LNCaP clone FGC (cell line): ENCODE measurements around the gene CCDC80.

Experiments
- DNase-seq: peaks from one replicate; pipeline ENCODE4 v3.0.0-alpha.2; 2011; ENCODE audit warnings: low read depth
- H3K4me3 ChIP-seq: 2 replicates; pipeline ENCODE4 v1.5.1; 2011; ENCODE audit warnings: mild to moderate bottlenecking, low read depth, low read length, control low read depth
- TF ChIP-seq, protein P1 (sequence below): IDR thresholded peaks from 2 replicates; pipeline ENCODE4 v1.5.1; 2012; ENCODE audit warnings: mild to moderate bottlenecking; ENCODE audit not compliant: control insufficient read depth, insufficient read depth; ENCODE audit errors: extremely low read depth

The CCDC80 gene

DNA sequence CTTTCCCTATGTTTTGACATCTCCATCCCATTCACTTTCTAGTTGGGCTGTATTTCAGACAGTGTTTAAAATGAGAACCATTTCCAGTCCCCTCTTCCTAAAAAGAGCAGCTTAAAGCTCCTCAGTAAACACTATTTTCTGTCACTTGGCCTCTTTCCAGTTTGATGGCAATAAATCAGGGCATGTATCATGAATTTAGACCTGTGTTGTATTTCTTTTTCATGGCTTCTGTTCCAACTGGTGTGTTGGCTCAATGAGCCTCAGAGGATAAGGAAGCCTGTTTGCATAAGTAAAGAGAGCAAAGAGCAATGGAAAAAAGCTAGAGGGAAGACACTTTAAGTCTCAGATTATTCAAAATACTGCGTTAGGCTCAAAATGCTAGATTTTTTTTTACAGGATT is 7.2 kb downstream of the CCDC80 start:
- peak; percentile 43 for DNase-seq
- TF ChIP-seq, protein P1, sequence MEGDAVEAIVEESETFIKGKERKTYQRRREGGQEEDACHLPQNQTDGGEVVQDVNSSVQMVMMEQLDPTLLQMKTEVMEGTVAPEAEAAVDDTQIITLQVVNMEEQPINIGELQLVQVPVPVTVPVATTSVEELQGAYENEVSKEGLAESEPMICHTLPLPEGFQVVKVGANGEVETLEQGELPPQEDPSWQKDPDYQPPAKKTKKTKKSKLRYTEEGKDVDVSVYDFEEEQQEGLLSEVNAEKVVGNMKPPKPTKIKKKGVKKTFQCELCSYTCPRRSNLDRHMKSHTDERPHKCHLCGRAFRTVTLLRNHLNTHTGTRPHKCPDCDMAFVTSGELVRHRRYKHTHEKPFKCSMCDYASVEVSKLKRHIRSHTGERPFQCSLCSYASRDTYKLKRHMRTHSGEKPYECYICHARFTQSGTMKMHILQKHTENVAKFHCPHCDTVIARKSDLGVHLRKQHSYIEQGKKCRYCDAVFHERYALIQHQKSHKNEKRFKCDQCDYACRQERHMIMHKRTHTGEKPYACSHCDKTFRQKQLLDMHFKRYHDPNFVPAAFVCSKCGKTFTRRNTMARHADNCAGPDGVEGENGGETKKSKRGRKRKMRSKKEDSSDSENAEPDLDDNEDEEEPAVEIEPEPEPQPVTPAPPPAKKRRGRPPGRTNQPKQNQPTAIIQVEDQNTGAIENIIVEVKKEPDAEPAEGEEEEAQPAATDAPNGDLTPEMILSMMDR = no peak
- no peak overlapping the region for H3K4me3 ChIP-seq

DNA sequence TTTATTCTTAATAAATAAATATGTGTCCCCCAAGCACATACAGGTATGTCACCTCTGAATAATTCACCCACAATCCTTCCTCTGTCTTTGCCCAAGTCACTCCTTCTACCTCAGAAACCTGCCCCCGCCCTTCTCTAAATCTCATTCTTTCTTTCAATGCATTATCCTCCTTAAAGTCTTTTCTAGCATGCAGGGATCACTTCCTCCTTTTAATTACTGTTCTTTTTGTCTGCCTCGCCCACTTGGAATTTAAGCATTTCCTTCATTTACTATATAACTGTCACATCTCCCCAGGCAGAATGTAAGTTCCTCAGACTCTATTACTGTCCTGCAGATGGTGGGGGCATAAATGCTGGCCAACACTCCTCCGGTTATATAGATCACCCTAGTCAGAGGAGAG is 7.8 kb downstream of the CCDC80 start:
- DNase-seq = no peak
- TF ChIP-seq, protein P1 = no peak
- H3K4me3 ChIP-seq = no peak overlapping the region

DNA sequence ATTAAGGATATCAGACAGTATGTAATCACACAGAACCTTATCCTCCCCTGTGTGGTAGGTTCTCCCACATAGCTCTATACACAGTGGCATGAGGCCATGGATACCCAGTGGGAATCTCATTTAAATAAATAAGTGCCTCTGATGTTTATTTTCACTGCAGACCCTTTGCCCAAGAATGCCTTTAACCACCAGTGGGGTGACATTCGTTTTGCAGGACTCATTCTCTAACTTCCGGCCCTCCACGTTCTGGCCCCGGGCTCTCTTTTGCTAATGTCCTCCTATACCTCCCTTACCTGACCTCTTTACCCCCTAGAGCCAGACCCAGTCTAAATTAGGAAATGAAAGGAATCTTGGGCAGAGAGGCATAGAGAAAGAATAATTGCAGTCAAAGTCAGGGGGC is 8.3 kb downstream of the CCDC80 start:
- TF ChIP-seq, protein P1 = no peak

DNA sequence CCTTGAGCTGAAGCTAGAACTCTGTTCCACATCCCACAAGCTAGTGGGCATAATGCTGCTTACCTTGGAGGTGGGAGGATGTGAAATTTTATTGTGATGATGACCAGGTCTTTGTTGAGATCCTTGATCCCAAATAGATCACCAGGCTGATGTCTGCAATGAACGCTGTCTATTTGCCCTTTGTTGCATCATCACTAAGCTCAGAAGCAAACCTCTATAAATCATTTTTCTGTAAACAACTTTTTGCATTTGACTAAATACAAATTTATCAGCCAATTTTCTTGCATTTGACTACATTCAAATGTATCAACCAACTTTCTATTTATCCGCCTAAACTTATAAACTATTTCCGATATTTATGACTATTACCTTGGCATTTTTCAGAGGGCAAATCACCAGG is 9.7 kb downstream of the CCDC80 start:
- no peak for DNase-seq
- TF ChIP-seq, protein P1 = no peak
- no peak overlapping the region for H3K4me3 ChIP-seq

More for the DNA sequence above, 8.3 kb downstream of the CCDC80 start:
- H3K4me3 ChIP-seq = no peak overlapping the region
- DNase-seq = no peak

DNA sequence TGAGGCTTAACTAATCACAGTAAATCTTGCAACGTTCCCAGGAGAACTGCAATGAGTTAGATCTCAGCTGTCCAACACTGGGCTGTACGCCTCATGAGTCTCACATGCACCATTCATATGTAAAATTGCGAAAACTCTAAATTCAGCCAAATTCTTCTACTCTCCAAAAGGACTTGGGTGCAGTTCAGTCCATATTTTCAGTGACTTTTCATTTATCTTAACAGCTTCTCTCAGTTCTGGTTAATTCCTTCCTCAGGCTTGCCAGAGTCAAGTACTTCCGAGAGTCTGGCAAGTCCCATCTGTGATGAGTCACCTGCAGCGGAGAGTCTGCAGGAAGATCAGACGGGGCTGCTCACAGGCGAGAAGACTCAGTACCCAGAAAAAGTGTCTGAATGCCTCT is 11.5 kb downstream of the CCDC80 start:
- no peak for DNase-seq
- H3K4me3 ChIP-seq = no peak overlapping the region
- TF ChIP-seq, protein P1 = no peak

DNA sequence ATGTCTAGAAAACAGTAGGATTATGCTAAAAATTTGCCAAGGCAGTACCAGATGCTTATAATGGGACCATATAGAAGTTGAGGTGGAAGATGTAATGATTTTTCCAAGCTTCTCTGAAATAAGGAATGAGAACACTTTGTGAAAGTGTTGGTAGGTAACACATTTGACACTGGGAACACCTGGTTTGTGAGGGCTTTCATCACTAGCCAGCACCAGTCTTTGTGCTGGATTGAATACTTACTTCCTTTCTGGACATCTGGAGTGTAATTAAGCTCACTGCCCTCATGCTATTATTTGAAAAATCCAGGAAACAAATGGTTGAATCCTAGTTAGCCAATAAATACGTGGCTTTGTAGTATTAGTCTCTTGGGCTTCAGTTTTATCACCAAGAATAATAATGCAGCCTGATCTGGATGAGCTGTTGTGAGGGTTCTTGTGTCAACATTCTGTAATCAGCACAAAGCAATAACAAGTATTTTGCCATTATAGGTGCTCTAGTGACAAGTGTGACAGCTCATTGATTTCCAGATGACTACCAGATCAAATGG is 12.9 kb downstream of the CCDC80 start:
- no peak for DNase-seq
- TF ChIP-seq, protein P1 = no peak

DNA sequence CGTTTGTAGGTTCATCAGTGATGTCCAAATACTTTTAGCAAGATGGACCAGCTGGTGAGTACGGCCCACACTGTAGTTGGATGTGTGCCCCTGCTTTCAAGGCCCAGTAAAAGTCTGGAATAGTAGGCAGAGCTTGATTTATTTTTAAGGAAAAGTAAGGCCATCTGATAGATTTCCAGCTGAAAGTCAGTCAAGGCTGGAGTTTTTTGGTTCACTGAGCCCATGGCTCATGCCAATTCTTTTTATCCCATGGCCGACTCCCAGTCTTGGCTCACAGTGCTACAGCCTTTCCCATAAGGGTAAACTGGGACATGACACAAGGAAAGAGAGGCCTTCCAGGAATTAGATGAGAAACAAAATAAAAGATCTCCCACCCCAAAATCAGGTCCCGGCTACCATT is 13.5 kb downstream of the CCDC80 start:
- H3K4me3 ChIP-seq = no peak overlapping the region
- TF ChIP-seq, protein P1 = no peak
- no peak for DNase-seq

More for the DNA sequence above, 12.9 kb downstream of the CCDC80 start:
- no peak overlapping the region for H3K4me3 ChIP-seq
